ENCODE data around the gene FNDC3B. TPM values are rescaled to one million over a fixed set of nuclear protein-coding genes. Genes with fewer than 3 reads are reported as not detected.

FNDC3B gene
- total RNA-seq, 2 donors from 2014 or later = 80.6 to 107 TPM

- WGBS, 2 experiments (ENCODE audit: insufficient coverage in 1 of 2, insufficient read length in 1 of 2) = 93 to 100% methylated on average over 3 of the region's 3 CpGs
- Histone ChIP-seq H3K9me3 (ENCODE audit: control insufficient read depth, low read length) (no peaks in the 10 kb centered on the region), H3K27ac (ENCODE audit: low read depth, low read length) (no peak overlapping the region), H3K4me1 (ENCODE audit: control insufficient read depth, insufficient read depth, low read length) (no peaks in the 10 kb centered on the region), H3K9ac (ENCODE audit: extremely low read depth, low read length, poor library complexity, severe bottlenecking) (no peak overlapping the region), H3K27me3 (ENCODE audit: control insufficient read depth, insufficient read depth, low read length, poor library complexity, severe bottlenecking) (no peaks in the 10 kb centered on the region), H3K36me3 (ENCODE audit: control insufficient read depth, insufficient read depth, low read length) (no peaks in the 10 kb centered on the region), H3K4me3 (ENCODE audit: low read length) (no peak overlapping the region)
- Mint-ChIP-seq H3K36me3 (ENCODE audit: low read depth) (no peaks in the 10 kb centered on the region), H3K27me3 (ENCODE audit: insufficient read depth) (no peaks in the 10 kb centered on the region), H3K9me3 (peaks cover 8% of the 10 kb centered on the region), H3K27ac (no peak overlapping the region), H3K4me1 (no peaks in the 10 kb centered on the region), H3K4me3 (no peak overlapping the region)
- no peak for TF ChIP-seq CTCF (conservative IDR thresholded peaks at IDR 0.05)
- no peak for DNase-seq
Measured at GRCh38 chr3:172029425-172030098, 9.8 kb upstream of the FNDC3B start.

- Histone ChIP-seq H3K27me3 (ENCODE audit: control insufficient read depth, insufficient read depth, low read length, poor library complexity, severe bottlenecking) (no peaks in the 10 kb centered on the region), H3K27ac (ENCODE audit: low read depth, low read length) (no peak overlapping the region), H3K4me3 (ENCODE audit: low read length) (no peak overlapping the region), H3K9ac (ENCODE audit: extremely low read depth, low read length, poor library complexity, severe bottlenecking) (no peak overlapping the region), H3K4me1 (ENCODE audit: control insufficient read depth, insufficient read depth, low read length) (no peaks in the 10 kb centered on the region), H3K9me3 (ENCODE audit: control insufficient read depth, low read length) (no peaks in the 10 kb centered on the region), H3K36me3 (ENCODE audit: control insufficient read depth, insufficient read depth, low read length) (no peaks in the 10 kb centered on the region)
- no peak for TF ChIP-seq CTCF (conservative IDR thresholded peaks at IDR 0.05)
- DNase-seq = no peak
- H3K9me3 Mint-ChIP-seq = peaks cover 9% of the 10 kb centered on the region
- no peaks in the 10 kb centered on the region for H3K27me3 Mint-ChIP-seq (ENCODE audit: insufficient read depth)
- H3K36me3 Mint-ChIP-seq (ENCODE audit: low read depth) = no peaks in the 10 kb centered on the region
- H3K4me1 Mint-ChIP-seq = peaks cover 3% of the 10 kb centered on the region
- 95 to 97% methylated on average over 2 of the region's 2 CpGs for WGBS, 2 experiments (ENCODE audit: insufficient coverage in 1 of 2, insufficient read length in 1 of 2)
- no peak overlapping the region for H3K27ac Mint-ChIP-seq
- H3K4me3 Mint-ChIP-seq = no peak overlapping the region
Measured at GRCh38 chr3:172030181-172030580, 9.2 kb upstream of the FNDC3B start.

- Histone ChIP-seq H3K9ac (ENCODE audit: extremely low read depth, low read length, poor library complexity, severe bottlenecking) (no peak overlapping the region), H3K4me1 (ENCODE audit: control insufficient read depth, insufficient read depth, low read length) (no peaks in the 10 kb centered on the region), H3K27me3 (ENCODE audit: control insufficient read depth, insufficient read depth, low read length, poor library complexity, severe bottlenecking) (no peaks in the 10 kb centered on the region), H3K27ac (ENCODE audit: low read depth, low read length) (no peak overlapping the region), H3K9me3 (ENCODE audit: control insufficient read depth, low read length) (no peaks in the 10 kb centered on the region), H3K4me3 (ENCODE audit: low read length) (no peak overlapping the region), H3K36me3 (ENCODE audit: control insufficient read depth, insufficient read depth, low read length) (no peaks in the 10 kb centered on the region)
- Mint-ChIP-seq H3K4me1 (peaks cover 5% of the 10 kb centered on the region), H3K4me3 (no peak overlapping the region), H3K9me3 (peaks cover 9% of the 10 kb centered on the region), H3K27ac (no peak overlapping the region), H3K36me3 (ENCODE audit: low read depth) (no peaks in the 10 kb centered on the region), H3K27me3 (ENCODE audit: insufficient read depth) (no peaks in the 10 kb centered on the region)
- WGBS, 2 experiments (ENCODE audit: insufficient coverage in 1 of 2, insufficient read length in 1 of 2) = 93 to 95% methylated on average over 2 to 3 of the region's 3 CpGs
- TF ChIP-seq CTCF (conservative IDR thresholded peaks at IDR 0.05) = no peak
- DNase-seq = no peak
Measured at GRCh38 chr3:172031996-172032395, 7.4 kb upstream of the FNDC3B start.

All from endodermal cell (in vitro differentiated cells).